ENCODE measurements around the gene LPA.
"Not testable (repeated sequence)": the region's sequence is repeated elsewhere in the genome, so short reads cannot be mapped to it uniquely, and the experiment has no call there.

Gene LPA

GRCh38 chr6:160676418-160676817, 12.3 kb upstream of the LPA start:
- not testable (repeated sequence) for DNase-seq (ENCODE audit: low read depth, low spot score)

GRCh38 chr6:160668589-160668988, 4.5 kb upstream of the LPA start:
- H3K4me3 ChIP-seq (ENCODE audit: low read length) = no peak overlapping the region
- no peak for DNase-seq (ENCODE audit: low read depth, low spot score)

More at GRCh38 chr6:160676418-160676817, 12.3 kb upstream of the LPA start:
- not testable (repeated sequence) for H3K4me3 ChIP-seq (ENCODE audit: low read length)

GRCh38 chr6:160667639-160668481, 3.8 kb upstream of the LPA start:
- peak; percentile 47 for DNase-seq (ENCODE audit: low read depth, low spot score)
- H3K4me3 ChIP-seq (ENCODE audit: low read length) = no peak overlapping the region

GRCh38 chr6:160662842-160663241, 1.2 kb downstream of the LPA start:
- DNase-seq (ENCODE audit: low read depth, low spot score) = no peak
- H3K4me3 ChIP-seq (ENCODE audit: low read length) = no peak overlapping the region

- DNase-seq (ENCODE audit: low read depth, low spot score) = no peak
- H3K4me3 ChIP-seq (ENCODE audit: low read length) = no peak overlapping the region
Observed at GRCh38 chr6:160662429-160662828, 1.6 kb downstream of the LPA start.

GRCh38 chr6:160661216-160661615, 2.9 kb downstream of the LPA start:
- no peak for DNase-seq (ENCODE audit: low read depth, low spot score)
- no peak overlapping the region for H3K4me3 ChIP-seq (ENCODE audit: low read length)

GRCh38 chr6:160659562-160659961, 4.5 kb downstream of the LPA start:
- no peak overlapping the region for H3K4me3 ChIP-seq (ENCODE audit: low read length)
- no peak for DNase-seq (ENCODE audit: low read depth, low spot score)

- H3K4me3 ChIP-seq (ENCODE audit: low read length) = no peak overlapping the region
- DNase-seq (ENCODE audit: low read depth, low spot score) = no peak
Observed at GRCh38 chr6:160634706-160635105, 29.4 kb downstream of the LPA start.

GRCh38 chr6:160595838-160596832, 67.9 kb downstream of the LPA start:
- no peak overlapping the region for H3K4me3 ChIP-seq (ENCODE audit: low read length)
- no peak for DNase-seq (ENCODE audit: low read depth, low spot score)

- DNase-seq (ENCODE audit: low read depth, low spot score); H3K4me3 ChIP-seq (ENCODE audit: low read length): not testable (repeated sequence)
Observed at GRCh38 chr6:160595297-160595696, 68.8 kb downstream of the LPA start.

GRCh38 chr6:160586374-160586773, 77.7 kb downstream of the LPA start:
- DNase-seq (ENCODE audit: low read depth, low spot score) = no peak
- no peak overlapping the region for H3K4me3 ChIP-seq (ENCODE audit: low read length)

- no peak for DNase-seq (ENCODE audit: low read depth, low spot score)
- H3K4me3 ChIP-seq (ENCODE audit: low read length) = no peak overlapping the region
Observed at GRCh38 chr6:160583794-160584193, 80.3 kb downstream of the LPA start.

- no peak for DNase-seq (ENCODE audit: low read depth, low spot score)
- H3K4me3 ChIP-seq (ENCODE audit: low read length) = no peak overlapping the region
Observed at GRCh38 chr6:160581406-160581805, 82.7 kb downstream of the LPA start.

GRCh38 chr6:160578515-160578914, 85.6 kb downstream of the LPA start:
- not testable (repeated sequence) for H3K4me3 ChIP-seq (ENCODE audit: low read length); DNase-seq (ENCODE audit: low read depth, low spot score)

GRCh38 chr6:160573943-160574342, 90.1 kb downstream of the LPA start:
- no peak for DNase-seq (ENCODE audit: low read depth, low spot score)
- H3K4me3 ChIP-seq (ENCODE audit: low read length) = no peak overlapping the region

GRCh38 chr6:160571201-160571600, 92.9 kb downstream of the LPA start:
- not testable (repeated sequence) for H3K4me3 ChIP-seq (ENCODE audit: low read length); DNase-seq (ENCODE audit: low read depth, low spot score)

- DNase-seq (ENCODE audit: low read depth, low spot score) = no peak
- H3K4me3 ChIP-seq (ENCODE audit: low read length) = no peak overlapping the region
Observed at GRCh38 chr6:160544802-160545201, 119.3 kb downstream of the LPA start.

- no peak for DNase-seq (ENCODE audit: low read depth, low spot score)
- no peak overlapping the region for H3K4me3 ChIP-seq (ENCODE audit: low read length)
Observed at GRCh38 chr6:160535270-160535669, 128.8 kb downstream of the LPA start.

GRCh38 chr6:160534050-160534696, 129.9 kb downstream of the LPA start:
- no peak overlapping the region for H3K4me3 ChIP-seq (ENCODE audit: low read length)
- DNase-seq (ENCODE audit: low read depth, low spot score) = peak; percentile 26
